Activated T-cell treated with anti-CD3 and anti-CD28 coated beads, Interleukin-2, amount 50 U/mL, for 24 hours (primary cell): ENCODE data around the gene IQCB1.
"Not testable (repeated sequence)": the region's sequence is repeated elsewhere in the genome, so short reads cannot be mapped to it uniquely, and the experiment has no call there.

ENCODE experiments used
- DNase-seq: peaks from one replicate; pipeline ENCODE4 v3.0.0-alpha.2; 2020
- H3K27ac Mint-ChIP-seq: 2 replicates; pipeline ENCODE4 v1.8.0; 2020; ENCODE audit warnings: mild to moderate bottlenecking, mixed read lengths
- H3K27me3 Mint-ChIP-seq: 2 replicates; pipeline ENCODE4 v1.8.0; 2020; ENCODE audit warnings: mixed read lengths
- H3K36me3 Mint-ChIP-seq: 2 replicates; pipeline ENCODE4 v1.8.0; 2020; ENCODE audit warnings: low read depth, mixed read lengths
- H3K4me1 Mint-ChIP-seq: 2 replicates; pipeline ENCODE4 v1.8.0; 2020; ENCODE audit warnings: low read depth, mixed read lengths
- H3K4me3 Mint-ChIP-seq: 2 replicates; pipeline ENCODE4 v1.8.0; 2020; ENCODE audit warnings: mild to moderate bottlenecking, moderate library complexity, mixed read lengths
- H3K9me3 Mint-ChIP-seq: 2 replicates; pipeline ENCODE4 v1.8.0; 2020; ENCODE audit warnings: mixed read lengths

The IQCB1 gene

GRCh38 chr3:121834671-121835464 lies at the start of gene IQCB1, which contains the start of gene EAF2:
TSS of gene IQCB1 (minus strand) at chr3:121835060. CDS start at chr3:121828960, 6,100 bp downstream.
TSS of gene EAF2 (plus strand) at chr3:121835209. CDS start at chr3:121835286, 77 bp downstream.
- peaks cover 55% of the 10 kb centered on the region for H3K4me1 Mint-ChIP-seq
- no peaks in the 10 kb centered on the region for H3K9me3 Mint-ChIP-seq
- H3K27ac Mint-ChIP-seq = peak within 1 kb of the TSS; percentile 95
- no peaks in the 10 kb centered on the region for H3K27me3 Mint-ChIP-seq
- DNase-seq = peak; percentile 98
- peak within 1 kb of the TSS; percentile 99 for H3K4me3 Mint-ChIP-seq
- H3K36me3 Mint-ChIP-seq = peaks cover 51% of the 10 kb centered on the region

- Mint-ChIP-seq H3K9me3 (no peaks in the 10 kb centered on the region), H3K27me3 (no peaks in the 10 kb centered on the region)
- no peak for DNase-seq
These were observed 48.6 kb upstream of the IQCB1 start for GRCh38 chr3:121883507-121883906.

GRCh38 chr3:121878411-121878810 lies 43.6 kb upstream of the IQCB1 start:
- no peak overlapping the region for H3K27ac Mint-ChIP-seq
- no peaks in the 10 kb centered on the region for H3K9me3 Mint-ChIP-seq
- no peaks in the 10 kb centered on the region for H3K4me1 Mint-ChIP-seq
- no peak for DNase-seq
- H3K4me3 Mint-ChIP-seq = no peak overlapping the region
- H3K27me3 Mint-ChIP-seq = no peaks in the 10 kb centered on the region
- H3K36me3 Mint-ChIP-seq = peaks cover 9% of the 10 kb centered on the region

More at GRCh38 chr3:121883507-121883906, 48.6 kb upstream of the IQCB1 start:
- H3K4me1 Mint-ChIP-seq = no peaks in the 10 kb centered on the region
- peaks cover 7% of the 10 kb centered on the region for H3K36me3 Mint-ChIP-seq
- no peak overlapping the region for H3K27ac Mint-ChIP-seq
- H3K4me3 Mint-ChIP-seq = no peak overlapping the region

- no peaks in the 10 kb centered on the region for H3K9me3 Mint-ChIP-seq
- H3K36me3 Mint-ChIP-seq = peaks cover 9% of the 10 kb centered on the region
- peaks cover 6% of the 10 kb centered on the region for H3K4me1 Mint-ChIP-seq
- H3K27me3 Mint-ChIP-seq = no peaks in the 10 kb centered on the region
- no peak overlapping the region for H3K4me3 Mint-ChIP-seq
- no peak overlapping the region for H3K27ac Mint-ChIP-seq
- DNase-seq = no peak
These were observed 36.6 kb upstream of the IQCB1 start for GRCh38 chr3:121871430-121871829.

GRCh38 chr3:121870717-121871116 lies 35.9 kb upstream of the IQCB1 start:
- no peak for DNase-seq
- Mint-ChIP-seq H3K27ac (no peak overlapping the region), H3K36me3 (peaks cover 12% of the 10 kb centered on the region), H3K4me1 (peaks cover 6% of the 10 kb centered on the region), H3K27me3 (no peaks in the 10 kb centered on the region), H3K4me3 (no peak overlapping the region), H3K9me3 (no peaks in the 10 kb centered on the region)

- Mint-ChIP-seq H3K27ac (no peak overlapping the region), H3K9me3 (no peaks in the 10 kb centered on the region), H3K4me3 (no peak overlapping the region), H3K4me1 (peaks cover 6% of the 10 kb centered on the region), H3K36me3 (peaks cover 12% of the 10 kb centered on the region), H3K27me3 (no peaks in the 10 kb centered on the region)
- DNase-seq = no peak
These were observed 34.9 kb upstream of the IQCB1 start for GRCh38 chr3:121869736-121870135.

- DNase-seq = no peak
- H3K36me3 Mint-ChIP-seq = peaks cover 35% of the 10 kb centered on the region
- no peak overlapping the region for H3K27ac Mint-ChIP-seq
- H3K9me3 Mint-ChIP-seq = no peaks in the 10 kb centered on the region
- no peak overlapping the region for H3K4me3 Mint-ChIP-seq
- H3K27me3 Mint-ChIP-seq = no peaks in the 10 kb centered on the region
- H3K4me1 Mint-ChIP-seq = no peaks in the 10 kb centered on the region
These were observed 28.9 kb upstream of the IQCB1 start for GRCh38 chr3:121863801-121864200.

GRCh38 chr3:121863247-121863646 lies 28.4 kb upstream of the IQCB1 start:
- H3K4me3 Mint-ChIP-seq, H3K27ac Mint-ChIP-seq: not testable (repeated sequence)
- H3K36me3 Mint-ChIP-seq = peaks cover 39% of the 10 kb centered on the region

GRCh38 chr3:121857778-121858177 lies 22.9 kb upstream of the IQCB1 start:
- peaks cover 40% of the 10 kb centered on the region for H3K36me3 Mint-ChIP-seq
- not testable (repeated sequence) for DNase-seq, H3K27ac Mint-ChIP-seq, H3K4me3 Mint-ChIP-seq, H3K9me3 Mint-ChIP-seq, H3K4me1 Mint-ChIP-seq, H3K27me3 Mint-ChIP-seq

More at GRCh38 chr3:121863247-121863646, 28.4 kb upstream of the IQCB1 start:
- not testable (repeated sequence) for H3K27me3 Mint-ChIP-seq, DNase-seq, H3K9me3 Mint-ChIP-seq, H3K4me1 Mint-ChIP-seq

- no peak overlapping the region for H3K27ac Mint-ChIP-seq
- H3K9me3 Mint-ChIP-seq = no peaks in the 10 kb centered on the region
- peaks cover 31% of the 10 kb centered on the region for H3K36me3 Mint-ChIP-seq
- H3K27me3 Mint-ChIP-seq = no peaks in the 10 kb centered on the region
- H3K4me3 Mint-ChIP-seq = no peak overlapping the region
- no peak for DNase-seq
- H3K4me1 Mint-ChIP-seq = no peaks in the 10 kb centered on the region
These were observed 20.7 kb upstream of the IQCB1 start for GRCh38 chr3:121855555-121855954.

- Mint-ChIP-seq H3K4me1 (no peaks in the 10 kb centered on the region), H3K9me3 (no peaks in the 10 kb centered on the region), H3K4me3 (no peak overlapping the region), H3K27me3 (no peaks in the 10 kb centered on the region), H3K27ac (no peak overlapping the region), H3K36me3 (peaks cover 10% of the 10 kb centered on the region)
- DNase-seq = no peak
These were observed 17.4 kb upstream of the IQCB1 start for GRCh38 chr3:121852256-121852655.

- H3K36me3 Mint-ChIP-seq = peaks cover 15% of the 10 kb centered on the region
- H3K27me3 Mint-ChIP-seq = no peaks in the 10 kb centered on the region
- H3K4me1 Mint-ChIP-seq = no peaks in the 10 kb centered on the region
- DNase-seq = no peak
- no peaks in the 10 kb centered on the region for H3K9me3 Mint-ChIP-seq
- no peak overlapping the region for H3K4me3 Mint-ChIP-seq
- no peak overlapping the region for H3K27ac Mint-ChIP-seq
These were observed 10.0 kb upstream of the IQCB1 start for GRCh38 chr3:121844892-121845291.

- Mint-ChIP-seq H3K27me3 (no peaks in the 10 kb centered on the region), H3K9me3 (no peaks in the 10 kb centered on the region), H3K4me1 (peaks cover 22% of the 10 kb centered on the region), H3K36me3 (peaks cover 11% of the 10 kb centered on the region), H3K27ac (no peak overlapping the region), H3K4me3 (no peak overlapping the region)
- DNase-seq = no peak
These were observed 5.1 kb upstream of the IQCB1 start for GRCh38 chr3:121839962-121840361.

- no peaks in the 10 kb centered on the region for H3K27me3 Mint-ChIP-seq
- no peak overlapping the region for H3K27ac Mint-ChIP-seq
- H3K9me3 Mint-ChIP-seq = no peaks in the 10 kb centered on the region
- H3K36me3 Mint-ChIP-seq = peaks cover 41% of the 10 kb centered on the region
- no peak for DNase-seq
- H3K4me1 Mint-ChIP-seq = peaks cover 46% of the 10 kb centered on the region
- H3K4me3 Mint-ChIP-seq = peak overlapping the region; percentile 99
These were observed 1.6 kb upstream of the IQCB1 start for GRCh38 chr3:121836481-121836880.

- Mint-ChIP-seq H3K36me3 (peaks cover 45% of the 10 kb centered on the region), H3K4me1 (peaks cover 49% of the 10 kb centered on the region), H3K9me3 (no peaks in the 10 kb centered on the region), H3K27me3 (no peaks in the 10 kb centered on the region), H3K4me3 (peak overlapping the region; percentile 99), H3K27ac (peak overlapping the region; percentile 95)
- no peak for DNase-seq
These were observed 1.2 kb upstream of the IQCB1 start for GRCh38 chr3:121836064-121836463.
